ENCODE data around the gene TNFRSF9.
"Not testable (repeated sequence)": the region's sequence is repeated elsewhere in the genome, so short reads cannot be mapped to it uniquely, and the experiment has no call there.

TNFRSF9 gene

GRCh38 chr1:7960867-7961215 is 20.2 kb upstream of the TNFRSF9 start:
- no peak for DNase-seq

GRCh38 chr1:7960165-7960564 is 19.5 kb upstream of the TNFRSF9 start:
- peak; percentile 52 for DNase-seq

GRCh38 chr1:7956218-7957032 is 15.8 kb upstream of the TNFRSF9 start:
- no peak for DNase-seq

GRCh38 chr1:7954683-7955082 is 14.0 kb upstream of the TNFRSF9 start:
- DNase-seq = no peak

- peak; percentile 97 for DNase-seq
These were observed 13.4 kb upstream of the TNFRSF9 start for GRCh38 chr1:7953850-7954609.

GRCh38 chr1:7952791-7953190 is 12.2 kb upstream of the TNFRSF9 start:
- not testable (repeated sequence) for DNase-seq

- no peak for DNase-seq
These were observed 8.3 kb upstream of the TNFRSF9 start for GRCh38 chr1:7948960-7949359.

GRCh38 chr1:7943251-7943650 is 2.6 kb upstream of the TNFRSF9 start:
- DNase-seq = peak; percentile 63

GRCh38 chr1:7942214-7942921 is 1.7 kb upstream of the TNFRSF9 start:
- DNase-seq = peak; percentile 77

- DNase-seq = peak; percentile 71
These were observed 776 bp upstream of the TNFRSF9 start for GRCh38 chr1:7941437-7941793.

- DNase-seq = no peak
These were observed 605 bp downstream of the TNFRSF9 start for GRCh38 chr1:7940034-7940433.

- no peak for DNase-seq
These were observed 2.6 kb downstream of the TNFRSF9 start for GRCh38 chr1:7938070-7938469.

- DNase-seq = no peak
These were observed 8.0 kb downstream of the TNFRSF9 start for GRCh38 chr1:7932524-7933138.

- no peak for DNase-seq
These were observed 9.2 kb downstream of the TNFRSF9 start for GRCh38 chr1:7931446-7931812.

- no peak for DNase-seq
These were observed 9.8 kb downstream of the TNFRSF9 start for GRCh38 chr1:7930645-7931445.

- DNase-seq = no peak
These were observed 11.0 kb downstream of the TNFRSF9 start for GRCh38 chr1:7929637-7930036.

- no peak for DNase-seq
These were observed 12.4 kb downstream of the TNFRSF9 start for GRCh38 chr1:7928247-7928646.

GRCh38 chr1:7927061-7927460 is 13.6 kb downstream of the TNFRSF9 start:
- not testable (repeated sequence) for DNase-seq

GRCh38 chr1:7922301-7922700 is 18.3 kb downstream of the TNFRSF9 start:
- peak; percentile 26 for DNase-seq

GRCh38 chr1:7921796-7922195 is 18.8 kb downstream of the TNFRSF9 start:
- no peak for DNase-seq

- DNase-seq = no peak
These were observed 20.8 kb downstream of the TNFRSF9 start for GRCh38 chr1:7919880-7920279.

GRCh38 chr1:7917971-7918370 is 22.7 kb downstream of the TNFRSF9 start:
- DNase-seq = not testable (repeated sequence)

GRCh38 chr1:7916501-7916830 is 24.2 kb downstream of the TNFRSF9 start:
- DNase-seq = no peak

All from suppressor macrophage treated with lipopolysaccharide for 4 hours (primary cell).